ENCODE results near the gene CENPV. TPM values are rescaled to one million over a fixed set of nuclear protein-coding genes. Genes with fewer than 3 reads are reported as not detected.
A peak's percentile ranks its signal among the peaks of the same experiment; 100 is the strongest.

Gene CENPV
- total and polyA plus RNA-seq, 2 of the 13 experiments (the other 11 are each of a cell fraction or from before 2014, with no cell fraction given), result 193 to 292 TPM

GRCh38 chr17:16353317-16354174 is at the start of gene CENPV (continued):
- TF ChIP-seq ZBTB10 (CRISPR knock-in tag; IDR thresholded peaks at IDR 0.05; ENCODE audit: borderline replicate concordance) (peak; percentile 75; the same call in 1 of the 2 replicates), ZFY (CRISPR knock-in tag; IDR thresholded peaks at IDR 0.05) (peak; percentile 89), CEBPB (IDR thresholded peaks at IDR 0.05; ENCODE audit: borderline replicate concordance, low read depth, low read length) (no peak), CBX5 (CRISPR knock-in tag; IDR thresholded peaks at IDR 0.05; ENCODE audit: borderline replicate concordance) (peak; percentile 35; the same call in 1 of the 2 replicates), ELF3 (CRISPR knock-in tag; IDR thresholded peaks at IDR 0.05) (peak; percentile 16; the same call in 1 of the 2 replicates), PLSCR1 (CRISPR knock-in tag; IDR thresholded peaks at IDR 0.05; ENCODE audit: borderline replicate concordance) (no peak), NFKBIZ (CRISPR knock-in tag; IDR thresholded peaks at IDR 0.05) (no peak), ZNF234 (CRISPR knock-in tag; conservative IDR thresholded peaks at IDR 0.05) (no peak), ZFP36 (IDR thresholded peaks at IDR 0.05; ENCODE audit: borderline replicate concordance, low read depth, low read length, partially characterized antibody) (no peak), ZNF687 (CRISPR knock-in tag; IDR thresholded peaks at IDR 0.05) (peak; percentile 86), FOXO1 (CRISPR knock-in tag; IDR thresholded peaks at IDR 0.05) (no peak), CEBPZ (IDR thresholded peaks at IDR 0.05; ENCODE audit: low read length) (no peak)

Data from HepG2 (cell line).